ENCODE results near the gene NOXA1.

DNA sequence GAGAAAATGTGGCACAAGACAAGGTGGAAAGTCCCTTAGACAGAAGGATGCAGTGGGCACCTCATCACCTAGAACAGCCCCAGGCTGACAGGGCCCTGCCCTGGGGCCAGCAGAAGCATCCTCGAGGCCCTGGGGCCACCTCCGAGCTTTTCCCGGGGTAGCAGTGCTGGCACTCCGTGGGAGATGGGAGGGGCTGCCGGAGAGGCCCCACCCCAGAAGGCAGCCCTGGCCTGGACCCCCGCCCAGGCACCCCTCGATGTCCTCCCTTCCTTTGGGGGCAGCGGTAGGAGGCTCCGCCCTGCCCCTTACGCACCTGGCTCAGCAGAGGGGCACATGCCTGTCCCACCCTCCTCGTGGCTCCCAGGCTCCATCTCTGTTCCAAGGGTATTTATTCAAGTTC lies 53.7 kb downstream of the NOXA1 start:
- TF ChIP-seq ASH2L (IDR thresholded peaks at IDR 0.05; ENCODE audit: low read length) (no peak), BCL11A (IDR thresholded peaks at IDR 0.05; ENCODE audit: low read depth in 2 of 2, low read length in 2 of 2) (no peak), EGR1 (IDR thresholded peaks at IDR 0.05; ENCODE audit: borderline replicate concordance, low read depth, low read length) (no peak), RAD21 (IDR thresholded peaks at IDR 0.05 in 1 of 2, conservative IDR thresholded peaks at IDR 0.05 in 1 of 2; ENCODE audit: low read depth in 2 of 2, low read length in 2 of 2) (no peak)
- TF ChIP-seq, protein P1, sequence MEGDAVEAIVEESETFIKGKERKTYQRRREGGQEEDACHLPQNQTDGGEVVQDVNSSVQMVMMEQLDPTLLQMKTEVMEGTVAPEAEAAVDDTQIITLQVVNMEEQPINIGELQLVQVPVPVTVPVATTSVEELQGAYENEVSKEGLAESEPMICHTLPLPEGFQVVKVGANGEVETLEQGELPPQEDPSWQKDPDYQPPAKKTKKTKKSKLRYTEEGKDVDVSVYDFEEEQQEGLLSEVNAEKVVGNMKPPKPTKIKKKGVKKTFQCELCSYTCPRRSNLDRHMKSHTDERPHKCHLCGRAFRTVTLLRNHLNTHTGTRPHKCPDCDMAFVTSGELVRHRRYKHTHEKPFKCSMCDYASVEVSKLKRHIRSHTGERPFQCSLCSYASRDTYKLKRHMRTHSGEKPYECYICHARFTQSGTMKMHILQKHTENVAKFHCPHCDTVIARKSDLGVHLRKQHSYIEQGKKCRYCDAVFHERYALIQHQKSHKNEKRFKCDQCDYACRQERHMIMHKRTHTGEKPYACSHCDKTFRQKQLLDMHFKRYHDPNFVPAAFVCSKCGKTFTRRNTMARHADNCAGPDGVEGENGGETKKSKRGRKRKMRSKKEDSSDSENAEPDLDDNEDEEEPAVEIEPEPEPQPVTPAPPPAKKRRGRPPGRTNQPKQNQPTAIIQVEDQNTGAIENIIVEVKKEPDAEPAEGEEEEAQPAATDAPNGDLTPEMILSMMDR (IDR thresholded peaks at IDR 0.05; ENCODE audit: control extremely low read depth in 1 of 3, insufficient read depth in 1 of 3, low read depth in 1 of 3, low read length in 3 of 3): no peak
